Mesenchymal stem cell (in vitro differentiated cells and primary cell): ENCODE measurements around the gene FAH.

ENCODE experiments used
- DNase-seq: peaks from one replicate; pipeline ENCODE4 v3.0.0-alpha.2; 2013
- H2AFZ ChIP-seq: one replicate; pipeline ENCODE4 v1.6.1; 2013; ENCODE audit warnings: low read depth, mild to moderate bottlenecking, control low read depth, inconsistent platforms, low read length, moderate library complexity
- H2AK5ac ChIP-seq: 2 replicates; pipeline ENCODE4 v1.6.1; 2013; ENCODE audit warnings: low read length, moderate library complexity, mild to moderate bottlenecking, inconsistent platforms; ENCODE audit not compliant: severe bottlenecking
- H2BK120ac ChIP-seq: one replicate; pipeline ENCODE4 v1.6.1; 2013; ENCODE audit warnings: low read depth, mild to moderate bottlenecking, inconsistent platforms, low read length, moderate library complexity
- H2BK12ac ChIP-seq, 2 experiments: one replicate each; pipeline ENCODE4 v1.6.1; 2013; ENCODE audit warnings: inconsistent platforms in 2 of 2, low read length in 2 of 2, mild to moderate bottlenecking in 2 of 2, moderate library complexity in 2 of 2, control low read depth in 1 of 2
- H2BK15ac ChIP-seq: one replicate; pipeline ENCODE4 v1.6.1; 2013; ENCODE audit warnings: mild to moderate bottlenecking, low read depth, inconsistent platforms; ENCODE audit not compliant: poor library complexity, severe bottlenecking
- H2BK5ac ChIP-seq: 2 replicates; pipeline ENCODE4 v1.6.1; 2013; ENCODE audit warnings: low read depth, mild to moderate bottlenecking, low read length, control low read depth, inconsistent platforms; ENCODE audit not compliant: poor library complexity, severe bottlenecking
- H3K14ac ChIP-seq, 2 experiments: one replicate each; pipeline ENCODE4 v1.6.1; 2013; ENCODE audit warnings: inconsistent platforms in 2 of 2, low read length in 2 of 2, control low read depth in 1 of 2, mild to moderate bottlenecking in 1 of 2, moderate library complexity in 1 of 2
- H3K18ac ChIP-seq, 2 experiments: one replicate each; pipeline ENCODE4 v1.6.1; 2013; ENCODE audit warnings: inconsistent platforms in 2 of 2, low read length in 2 of 2, control low read depth in 1 of 2, low read depth in 1 of 2, mild to moderate bottlenecking in 1 of 2
- H3K23ac ChIP-seq, 2 experiments: one replicate each; pipeline ENCODE4 v1.6.1; 2013; ENCODE audit warnings: inconsistent platforms in 2 of 2, low read length in 2 of 2, mild to moderate bottlenecking in 2 of 2, moderate library complexity in 2 of 2, control low read depth in 1 of 2
- H3K27ac ChIP-seq: 2 replicates; pipeline ENCODE4 v1.5.1; 2013; ENCODE audit warnings: mild to moderate bottlenecking, moderate library complexity, low read length, control low read depth, inconsistent platforms; ENCODE audit not compliant: poor library complexity, severe bottlenecking
- H3K27me3 ChIP-seq, 2 experiments: 2 replicates each; pipeline versions ENCODE4 v1.6.1 to v1.7.0; 2013; ENCODE audit warnings: low read length in 2 of 2, mild to moderate bottlenecking in 2 of 2, moderate library complexity in 2 of 2, control low read depth in 1 of 2, inconsistent platforms in 1 of 2; ENCODE audit not compliant: control insufficient read depth in 1 of 2, insufficient read depth in 1 of 2
- H3K36me3 ChIP-seq, 2 experiments: 2 replicates each; pipeline versions ENCODE4 v1.6.1 to v1.7.0; 2013; ENCODE audit warnings: low read length in 2 of 2, control low read depth in 1 of 2, inconsistent platforms in 1 of 2, low read depth in 1 of 2, mild to moderate bottlenecking in 1 of 2; ENCODE audit not compliant: insufficient read depth in 2 of 2, control insufficient read depth in 1 of 2
- H3K4ac ChIP-seq, 2 experiments: one replicate each; pipeline ENCODE4 v1.6.1; 2013; ENCODE audit warnings: inconsistent platforms in 2 of 2, low read length in 2 of 2, mild to moderate bottlenecking in 2 of 2, moderate library complexity in 2 of 2, control low read depth in 1 of 2, low read depth in 1 of 2
- H3K4me1 ChIP-seq: 2 replicates; pipeline ENCODE4 v1.6.1; 2013; ENCODE audit warnings: low read depth, low read length, control low read depth; ENCODE audit not compliant: control insufficient read depth, insufficient read depth
- H3K4me2 ChIP-seq: 2 replicates; pipeline ENCODE4 v1.6.1; 2013; ENCODE audit warnings: low read length, mild to moderate bottlenecking, inconsistent platforms; ENCODE audit not compliant: poor library complexity, severe bottlenecking
- H3K4me3 ChIP-seq, 2 experiments: 2 replicates each; pipeline versions ENCODE4 v1.5.1 to v1.7.0; 2013; ENCODE audit warnings: low read length in 2 of 2, mild to moderate bottlenecking in 2 of 2, control low read depth in 1 of 2, low read depth in 1 of 2; ENCODE audit not compliant: insufficient read depth in 1 of 2
- H3K79me1 ChIP-seq: replicated peaks from 2 replicates; pipeline ENCODE4 v1.6.1; 2013; ENCODE audit warnings: mild to moderate bottlenecking, control low read depth, low read length, inconsistent platforms; ENCODE audit not compliant: poor library complexity, severe bottlenecking
- H3K9ac ChIP-seq: 2 replicates; pipeline ENCODE4 v1.7.0; 2013; ENCODE audit warnings: mild to moderate bottlenecking, low read length, moderate library complexity
- H3K9me3 ChIP-seq: 2 replicates; pipeline ENCODE4 v1.7.0; 2013; ENCODE audit warnings: mild to moderate bottlenecking, low read length; ENCODE audit not compliant: control insufficient read depth
- H4K8ac ChIP-seq: one replicate; pipeline ENCODE4 v1.6.1; 2013; ENCODE audit warnings: inconsistent platforms, mild to moderate bottlenecking, low read length, moderate library complexity
- H4K91ac ChIP-seq: one replicate; pipeline ENCODE4 v1.6.1; 2013; ENCODE audit warnings: mild to moderate bottlenecking, low read length, inconsistent platforms
- WGBS: methylation state at CpG from one replicate; pipeline ENCODE4 v1.1.7; 2013; ENCODE audit warnings: mixed read lengths; 5-methylcytosine and 5-hydroxymethylcytosine counted together

Gene FAH

GRCh38 chr15:80188251-80188650 lies 35.5 kb downstream of the FAH start:
- H3K9me3 ChIP-seq, result no peaks in the 10 kb centered on the region
- no peak overlapping the region for H2AK5ac ChIP-seq
- no peak overlapping the region for H4K8ac ChIP-seq
- no peaks in the 10 kb centered on the region for H3K79me1 ChIP-seq
- no peak overlapping the region for H2AFZ ChIP-seq
- WGBS, result 74% methylated on average over 2 of the region's 2 CpGs
- no peaks in the 10 kb centered on the region for H3K27me3 ChIP-seq
- no peak overlapping the region for H3K14ac ChIP-seq
- H3K4me3 ChIP-seq, result no peak overlapping the region
- H4K91ac ChIP-seq, result no peak overlapping the region
- no peak overlapping the region for H2BK5ac ChIP-seq
- DNase-seq, result no peak
- no peak overlapping the region for H3K27ac ChIP-seq
- H2BK12ac ChIP-seq, result no peak overlapping the region
- peaks cover 1% of the 10 kb centered on the region for H3K4me1 ChIP-seq
- no peak overlapping the region for H2BK15ac ChIP-seq
- H3K23ac ChIP-seq, result no peak overlapping the region
- H3K9ac ChIP-seq, result no peak overlapping the region
- peaks cover 32 to 60% of the 10 kb centered on the region in 2 experiments for H3K36me3 ChIP-seq
- H3K18ac ChIP-seq, result no peak overlapping the region
- no peak overlapping the region for H2BK120ac ChIP-seq
- no peak overlapping the region for H3K4ac ChIP-seq
- no peak overlapping the region for H3K4me2 ChIP-seq

DNA sequence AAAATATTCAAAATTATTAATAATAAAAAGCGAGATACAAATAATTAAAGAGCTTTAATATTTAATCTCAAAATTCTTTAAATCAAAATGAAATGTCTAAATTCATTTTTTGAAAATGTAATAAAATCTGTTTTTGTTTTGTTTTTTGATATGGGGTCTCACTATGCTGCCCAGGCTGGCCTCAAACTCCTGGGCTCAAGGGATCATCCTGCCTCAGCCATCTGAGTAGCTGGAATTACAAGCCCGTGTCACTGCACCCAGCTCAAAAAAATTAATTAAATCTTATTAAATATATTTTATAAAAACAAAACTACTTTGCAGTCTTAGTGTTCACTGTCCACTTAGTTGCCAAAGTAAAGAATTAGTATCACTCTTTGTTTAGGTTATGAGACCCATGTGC lies 38.4 kb downstream of the FAH start:
- no peak overlapping the region for H3K14ac ChIP-seq
- no peak overlapping the region for H2BK120ac ChIP-seq
- no peaks in the 10 kb centered on the region for H3K27me3 ChIP-seq
- no peak overlapping the region for H2BK5ac ChIP-seq
- H3K4ac ChIP-seq, result no peak overlapping the region
- no peak overlapping the region for H4K8ac ChIP-seq
- peaks cover 2% of the 10 kb centered on the region for H3K9me3 ChIP-seq
- H4K91ac ChIP-seq, result no peak overlapping the region
- no peak for DNase-seq
- no peak overlapping the region for H3K4me2 ChIP-seq
- H2AK5ac ChIP-seq, result no peak overlapping the region
- no peak overlapping the region for H3K23ac ChIP-seq
- no peak overlapping the region for H3K18ac ChIP-seq
- WGBS, result no CpG with 5 or more reads among the region's 2 CpGs
- no peak overlapping the region for H2BK12ac ChIP-seq
- no peak overlapping the region for H2BK15ac ChIP-seq
- no peak overlapping the region for H3K4me3 ChIP-seq
- no peak overlapping the region for H3K9ac ChIP-seq
- no peak overlapping the region for H3K27ac ChIP-seq
- no peaks in the 10 kb centered on the region for H3K79me1 ChIP-seq
- H3K36me3 ChIP-seq, result peaks cover 12 to 31% of the 10 kb centered on the region in 2 experiments
- peaks cover 1% of the 10 kb centered on the region for H3K4me1 ChIP-seq
- no peak overlapping the region for H2AFZ ChIP-seq

DNA sequence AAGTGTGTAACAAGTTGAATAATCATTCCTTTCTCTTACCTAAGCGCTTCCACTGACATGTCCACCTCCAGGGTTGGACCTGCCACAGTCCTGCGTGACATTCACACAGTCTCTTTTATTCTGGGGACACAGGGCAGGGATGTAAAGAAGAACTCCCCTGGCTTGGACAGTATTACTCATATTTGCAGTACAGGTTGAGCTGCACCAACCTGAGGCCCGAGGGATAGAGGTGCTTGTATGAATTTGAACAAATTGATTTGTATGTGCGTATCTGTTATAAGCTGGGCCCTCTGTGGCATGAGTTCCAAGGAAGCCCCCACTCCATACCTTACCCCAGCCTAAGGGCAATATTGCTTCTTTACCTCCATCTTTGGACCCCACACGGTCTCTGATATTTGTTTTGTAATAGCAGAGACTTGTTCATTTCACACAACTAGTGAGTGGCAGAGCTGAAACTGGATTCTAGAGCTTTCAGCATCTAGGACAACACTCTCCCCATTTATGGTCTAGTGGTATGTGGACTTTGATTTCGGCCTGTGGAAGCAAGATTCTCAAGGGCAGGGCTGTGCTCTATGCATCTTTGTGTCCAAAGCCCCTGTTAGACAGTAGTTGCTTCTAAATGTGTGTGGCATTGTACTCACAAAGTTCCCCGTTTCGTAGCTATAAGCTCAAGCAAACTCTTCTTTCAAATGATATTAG lies 39.2 kb downstream of the FAH start:
- Histone ChIP-seq H3K9me3 (peaks cover 2% of the 10 kb centered on the region), H2AK5ac (no peak overlapping the region), H3K27ac (no peak overlapping the region), H3K4me2 (no peak overlapping the region), H3K27me3 (peaks cover 0 to 3% of the 10 kb centered on the region in 2 experiments), H2BK15ac (no peak overlapping the region), H2BK5ac (no peak overlapping the region), H3K14ac (no peak overlapping the region), H3K23ac (no peak overlapping the region), H3K4me3 (no peak overlapping the region), H3K18ac (no peak overlapping the region), H2BK120ac (no peak overlapping the region), H3K4ac (no peak overlapping the region), H3K79me1 (no peaks in the 10 kb centered on the region), H2BK12ac (no peak overlapping the region), H3K36me3 (peaks cover 5 to 22% of the 10 kb centered on the region in 2 experiments), H3K4me1 (peaks cover 1% of the 10 kb centered on the region), H4K8ac (no peak overlapping the region), H3K9ac (no peak overlapping the region), H2AFZ (no peak overlapping the region), H4K91ac (no peak overlapping the region)
- 95% methylated on average over 6 of the region's 8 CpGs for WGBS
- no peak for DNase-seq

- Histone ChIP-seq H4K8ac (no peak overlapping the region), H4K91ac (no peak overlapping the region), H3K9ac (no peak overlapping the region), H3K9me3 (peaks cover 2% of the 10 kb centered on the region), H3K27me3 (peaks cover 0 to 9% of the 10 kb centered on the region in 2 experiments), H3K18ac (no peak overlapping the region), H2AFZ (no peak overlapping the region), H3K4me1 (no peaks in the 10 kb centered on the region), H2BK15ac (no peak overlapping the region), H2BK120ac (no peak overlapping the region), H3K14ac (no peak overlapping the region), H2BK5ac (no peak overlapping the region), H2BK12ac (no peak overlapping the region), H3K79me1 (no peaks in the 10 kb centered on the region), H3K4me2 (no peak overlapping the region), H3K4ac (no peak overlapping the region), H3K23ac (no peak overlapping the region), H2AK5ac (no peak overlapping the region), H3K27ac (no peak overlapping the region), H3K4me3 (no peak overlapping the region), H3K36me3 (peaks cover 0 to 1% of the 10 kb centered on the region in 2 experiments)
- WGBS, result 100% methylated on average over 1 of the region's 1 CpG
- DNase-seq, result no peak
Measured at GRCh38 chr15:80194186-80194585, 41.4 kb downstream of the FAH start.
